HFFc6 (cell line): ENCODE results near the gene STMN3. TPM values are rescaled to one million over a fixed set of nuclear protein-coding genes. Genes with fewer than 3 reads are reported as not detected.

Source experiments
- DNase-seq: peaks from one replicate; pipeline ENCODE4 v3.0.0-alpha.2; 2018
- H3K27ac Mint-ChIP-seq: 2 replicates; pipeline ENCODE4 v1.8.0; 2020; ENCODE audit warnings: mild to moderate bottlenecking, mixed read lengths
- H3K27me3 Mint-ChIP-seq: 2 replicates; pipeline ENCODE4 v1.8.0; 2021; ENCODE audit warnings: mild to moderate bottlenecking, moderate library complexity, mixed read lengths; ENCODE audit not compliant: insufficient read depth
- H3K36me3 Mint-ChIP-seq: 2 replicates; pipeline ENCODE4 v1.8.0; 2021; ENCODE audit warnings: low read depth, mixed read lengths
- H3K4me1 Mint-ChIP-seq: 2 replicates; pipeline ENCODE4 v1.8.0; 2020; ENCODE audit warnings: low read depth, mixed read lengths
- H3K4me3 Mint-ChIP-seq: 2 replicates; pipeline ENCODE4 v1.8.0; 2020; ENCODE audit warnings: mild to moderate bottlenecking, moderate library complexity, mixed read lengths
- H3K9me3 Mint-ChIP-seq: 2 replicates; pipeline ENCODE4 v1.8.0; 2020; ENCODE audit warnings: mild to moderate bottlenecking, mixed read lengths
- CTCF ChIP-seq: fragments of 200-600 bp; sonication (generic); IDR thresholded peaks from 2 replicates; pipeline ENCODE4 v1.5.0; 2021; ENCODE audit warnings: antibody characterized with exemption, mild to moderate bottlenecking
- total RNA-seq, 6 experiments: library from RNA; stranded (reverse); fragmentation: NEBNext Ultra II Directional; extraction: Animal tissue kit (Norgen Biotek cat#: 25700); gene quantifications; 2 replicates in 1 of 6; 3 replicates in 5 of 6; pipeline ENCODE4 v1.2.3, GENCODE V29; 2021

The STMN3 gene
- total RNA-seq, 6 experiments from 2014 or later = 0.77 to 3.2 (median 1.5) TPM

- DNase-seq = peak; percentile 66
- TF ChIP-seq CTCF = no peak
- Mint-ChIP-seq H3K4me1 (peaks cover 17% of the 10 kb centered on the region), H3K27ac (peak overlapping the region; percentile 85), H3K9me3 (no peaks in the 10 kb centered on the region), H3K4me3 (peak overlapping the region; percentile 93), H3K36me3 (peaks cover 15% of the 10 kb centered on the region), H3K27me3 (peaks cover 2% of the 10 kb centered on the region; the same call in 1 of the 2 replicates)
Observed at GRCh38 chr20:63628246-63628975, 24.8 kb downstream of the STMN3 start.

- peaks cover 2% of the 10 kb centered on the region; the same call in 1 of the 2 replicates for H3K27me3 Mint-ChIP-seq
- H3K4me1 Mint-ChIP-seq = peaks cover 17% of the 10 kb centered on the region
- H3K36me3 Mint-ChIP-seq = peaks cover 15% of the 10 kb centered on the region
- no peaks in the 10 kb centered on the region for H3K9me3 Mint-ChIP-seq
- no peak for TF ChIP-seq CTCF
- H3K4me3 Mint-ChIP-seq = peak overlapping the region; percentile 93
- DNase-seq = no peak
- peak overlapping the region; percentile 85 for H3K27ac Mint-ChIP-seq
Observed at GRCh38 chr20:63627751-63628245, 25.4 kb downstream of the STMN3 start.

GRCh38 chr20:63627129-63627750 is 26.0 kb downstream of the STMN3 start:
- H3K9me3 Mint-ChIP-seq = no peaks in the 10 kb centered on the region
- H3K36me3 Mint-ChIP-seq = peaks cover 15% of the 10 kb centered on the region
- peak overlapping the region; percentile 93 for H3K4me3 Mint-ChIP-seq
- TF ChIP-seq CTCF = no peak
- peaks cover 17% of the 10 kb centered on the region for H3K4me1 Mint-ChIP-seq
- DNase-seq = peak; percentile 88
- peak overlapping the region; percentile 61; the same call in 1 of the 2 replicates for H3K27ac Mint-ChIP-seq
- peaks cover 2% of the 10 kb centered on the region; the same call in 1 of the 2 replicates for H3K27me3 Mint-ChIP-seq

DNA sequence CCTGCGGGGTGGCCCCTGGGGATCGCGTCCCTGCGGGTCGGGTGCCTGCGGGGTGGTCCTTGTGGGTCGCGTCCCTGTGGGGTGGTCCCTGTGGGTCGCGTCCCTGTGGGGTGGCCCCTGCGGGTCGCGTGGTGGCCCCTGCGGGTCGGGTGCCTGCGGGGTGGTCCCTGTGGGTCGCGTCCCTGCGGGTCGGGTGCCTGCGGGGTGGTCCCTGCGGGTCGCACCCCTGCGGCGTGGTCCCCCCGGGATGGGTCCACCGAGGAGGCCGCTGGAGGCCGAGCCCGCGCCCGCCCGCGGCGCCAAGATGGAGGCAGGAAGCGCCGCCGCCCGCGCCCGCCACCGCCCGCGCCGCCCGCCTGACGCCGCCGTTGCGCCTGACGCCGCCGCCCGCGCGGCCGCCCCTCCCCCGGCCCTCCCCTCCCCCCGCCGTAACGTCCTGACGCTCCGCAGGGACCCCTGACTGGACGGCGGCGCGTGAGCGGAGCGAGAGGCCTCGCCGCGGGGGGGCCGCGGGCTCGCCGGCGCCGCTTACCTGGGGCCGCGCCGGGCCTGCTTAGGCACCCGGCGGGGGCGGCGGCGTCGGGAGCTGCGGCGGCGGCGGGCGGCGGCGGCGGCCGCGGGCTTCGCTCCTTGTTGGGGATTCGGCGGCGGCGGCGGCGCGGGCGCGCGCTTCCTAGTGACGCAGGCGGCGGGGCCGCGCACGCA is 26.6 kb downstream of the STMN3 start, which contains the start of gene GMEB2:
Gene GMEB2 (minus strand): TSS at position 678 of the 705 bp plus-strand sequence. CDS start 7,704 bp downstream, outside the sequence.
- H3K4me3 Mint-ChIP-seq = peak within 1 kb of the TSS; percentile 93
- no peaks in the 10 kb centered on the region for H3K9me3 Mint-ChIP-seq
- DNase-seq = no peak
- H3K27me3 Mint-ChIP-seq = peaks cover 2% of the 10 kb centered on the region; the same call in 1 of the 2 replicates
- peaks cover 17% of the 10 kb centered on the region for H3K4me1 Mint-ChIP-seq
- H3K36me3 Mint-ChIP-seq = peaks cover 15% of the 10 kb centered on the region
- peak within 1 kb of the TSS; percentile 87 for H3K27ac Mint-ChIP-seq
- no peak for TF ChIP-seq CTCF

DNA sequence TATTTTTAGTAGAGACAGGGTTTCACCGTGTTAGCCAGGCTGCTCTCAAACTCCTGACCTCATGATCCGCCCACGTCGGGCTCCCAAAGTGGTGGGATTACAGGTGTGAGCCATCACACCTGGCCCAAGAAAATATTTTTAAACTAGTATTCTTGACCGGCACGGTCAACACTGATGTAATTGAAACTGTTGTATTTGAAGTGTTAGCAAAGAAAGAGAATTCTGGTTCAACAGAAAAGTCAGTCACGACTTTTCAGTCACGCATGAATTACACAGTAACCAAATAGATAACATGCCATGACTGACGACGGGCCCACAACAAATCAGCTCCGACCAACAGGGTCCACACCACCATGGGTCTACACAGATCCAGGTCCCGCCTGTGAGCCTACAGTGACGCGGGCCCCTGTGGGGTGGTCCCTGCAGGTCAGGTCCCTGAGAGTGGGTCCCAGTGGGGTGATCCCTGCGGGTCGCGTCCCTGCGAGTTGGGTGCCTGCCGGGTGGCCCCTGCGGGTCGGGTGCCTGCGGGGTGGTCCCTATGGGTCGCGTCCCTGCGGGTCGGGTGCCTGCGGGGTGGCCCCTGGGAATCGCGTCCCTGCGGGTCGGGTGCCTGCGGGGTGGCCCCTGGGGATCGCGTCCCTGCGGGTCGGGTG is 27.3 kb downstream of the STMN3 start:
- H3K27ac Mint-ChIP-seq = peak overlapping the region; percentile 87
- H3K36me3 Mint-ChIP-seq = peaks cover 15% of the 10 kb centered on the region
- no peak for TF ChIP-seq CTCF
- peaks cover 2% of the 10 kb centered on the region; the same call in 1 of the 2 replicates for H3K27me3 Mint-ChIP-seq
- H3K4me1 Mint-ChIP-seq = peaks cover 20% of the 10 kb centered on the region
- no peaks in the 10 kb centered on the region for H3K9me3 Mint-ChIP-seq
- peak overlapping the region; percentile 88 for H3K4me3 Mint-ChIP-seq
- no peak for DNase-seq
